ENCODE results near the gene SCN2A. TPM values are rescaled to one million over a fixed set of nuclear protein-coding genes. Genes with fewer than 3 reads are reported as not detected.

The SCN2A gene
- total RNA-seq, 4 donors from 2014 or later, result under 0.01 to 0.38 (median 0.27) TPM

- TF ChIP-seq CTCF (IDR thresholded peaks at IDR 0.05; ENCODE audit: low read depth), result no peak
These were observed 162.2 kb downstream of the SCN2A start for GRCh38 chr2:165401285-165401852.

- TF ChIP-seq CTCF (IDR thresholded peaks at IDR 0.05; ENCODE audit: low read depth), result no peak
These were observed 162.9 kb downstream of the SCN2A start for GRCh38 chr2:165402162-165402561.

- no peak for TF ChIP-seq CTCF (IDR thresholded peaks at IDR 0.05; ENCODE audit: low read depth)
These were observed 167.0 kb downstream of the SCN2A start for GRCh38 chr2:165406173-165406572.

- TF ChIP-seq CTCF (IDR thresholded peaks at IDR 0.05; ENCODE audit: low read depth), result no peak
These were observed 168.3 kb downstream of the SCN2A start for GRCh38 chr2:165407466-165407865.

GRCh38 chr2:165408186-165408585 lies 169.0 kb downstream of the SCN2A start:
- TF ChIP-seq CTCF (IDR thresholded peaks at IDR 0.05; ENCODE audit: low read depth), result no peak

GRCh38 chr2:165410276-165410675 lies 171.1 kb downstream of the SCN2A start:
- TF ChIP-seq CTCF (IDR thresholded peaks at IDR 0.05; ENCODE audit: low read depth), result no peak

GRCh38 chr2:165414187-165414586 lies 175.0 kb downstream of the SCN2A start:
- TF ChIP-seq CTCF (IDR thresholded peaks at IDR 0.05; ENCODE audit: low read depth), result no peak

Measured in subcutaneous adipose tissue (tissue), 4 donors.